GM19468 (cell line): ENCODE data around the gene TRPM8.

Experiments used
- ATAC-seq: cut with Tn5 transposase; IDR thresholded peaks from one replicate; pipeline ENCODE4 v1.9.1; 2021; ENCODE audit warnings: mild to moderate bottlenecking, moderate library complexity, moderate number of reproducible peaks; ENCODE audit not compliant: unreplicated experiment; ENCODE audit errors: extremely low read depth

Gene TRPM8

GRCh38 chr2:234033174-234033573 is 116.0 kb downstream of the TRPM8 start:
- no peak for ATAC-seq

GRCh38 chr2:234033885-234034284 is 116.7 kb downstream of the TRPM8 start:
- no peak for ATAC-seq

- ATAC-seq, result no peak
Measured at GRCh38 chr2:234038076-234038802, 121.1 kb downstream of the TRPM8 start.

- ATAC-seq, result no peak
Measured at GRCh38 chr2:234044157-234044556, 127.0 kb downstream of the TRPM8 start.

GRCh38 chr2:234046521-234046920 is 129.3 kb downstream of the TRPM8 start:
- no peak for ATAC-seq

GRCh38 chr2:234047361-234047760 is 130.2 kb downstream of the TRPM8 start:
- no peak for ATAC-seq

GRCh38 chr2:234048049-234048448 is 130.9 kb downstream of the TRPM8 start:
- ATAC-seq, result no peak

- ATAC-seq, result no peak
Measured at GRCh38 chr2:234050455-234051135, 133.4 kb downstream of the TRPM8 start, which contains the start of gene SPP2. Gene SPP2, plus strand, starts transcription at chr2:234050702. Its CDS starts 85 bp downstream, at chr2:234050787.

- no peak for ATAC-seq
Measured at GRCh38 chr2:234051374-234052070, 134.3 kb downstream of the TRPM8 start.

GRCh38 chr2:234058881-234059280 is 141.7 kb downstream of the TRPM8 start:
- no peak for ATAC-seq

GRCh38 chr2:234060236-234060635 is 143.1 kb downstream of the TRPM8 start:
- no peak for ATAC-seq

GRCh38 chr2:234061624-234062257 is 144.6 kb downstream of the TRPM8 start:
- ATAC-seq, result no peak

- no peak for ATAC-seq
Measured at GRCh38 chr2:234066587-234066986, 149.4 kb downstream of the TRPM8 start.
